CD4-positive, alpha-beta T cell treated with Interleukin-1 beta for 1 hour (primary cell): ENCODE measurements around the gene RFNG.

Experiments used
- DNase-seq, 2 donors: peaks; one replicate each; pipeline ENCODE4 v3.0.0-alpha.2; 2020 to 2022

RFNG gene

DNA sequence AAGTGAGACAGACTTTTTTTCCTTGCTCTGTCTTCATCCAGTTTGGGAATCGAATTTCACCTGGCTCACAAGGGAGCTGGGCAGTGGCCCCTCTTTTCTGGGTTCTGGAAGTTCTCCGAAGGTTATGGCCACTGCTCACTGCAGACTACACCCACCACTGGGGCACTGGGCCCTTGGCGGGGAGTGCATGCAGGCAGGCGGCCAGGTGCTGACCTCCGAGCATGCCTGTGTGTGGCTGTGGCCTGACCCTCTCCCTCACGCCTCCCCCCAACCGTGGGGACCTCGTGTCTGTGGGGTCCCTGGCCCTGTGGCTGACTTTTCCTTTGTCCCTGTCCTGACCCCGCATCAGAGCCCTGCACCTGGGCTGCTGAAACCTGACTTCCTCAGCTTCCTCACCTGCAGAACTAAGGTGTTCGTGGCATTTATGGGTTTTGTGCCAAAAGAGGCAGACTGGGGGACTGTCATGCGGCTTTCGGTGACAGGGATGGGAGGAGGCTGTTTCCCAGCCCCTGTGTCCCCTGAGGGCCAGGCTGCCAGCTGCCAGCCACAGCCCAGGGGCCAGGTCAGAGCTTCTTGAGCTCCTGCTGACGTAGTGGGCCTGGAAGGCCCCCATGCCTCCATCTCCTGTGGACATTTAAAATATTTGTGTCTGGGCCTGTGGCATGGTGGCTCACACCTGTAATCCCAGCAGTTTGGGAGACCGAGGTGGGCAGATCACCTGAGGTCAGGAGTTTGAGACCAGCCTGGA is 52.7 kb downstream of the RFNG start:
- DNase-seq, result no peak

DNA sequence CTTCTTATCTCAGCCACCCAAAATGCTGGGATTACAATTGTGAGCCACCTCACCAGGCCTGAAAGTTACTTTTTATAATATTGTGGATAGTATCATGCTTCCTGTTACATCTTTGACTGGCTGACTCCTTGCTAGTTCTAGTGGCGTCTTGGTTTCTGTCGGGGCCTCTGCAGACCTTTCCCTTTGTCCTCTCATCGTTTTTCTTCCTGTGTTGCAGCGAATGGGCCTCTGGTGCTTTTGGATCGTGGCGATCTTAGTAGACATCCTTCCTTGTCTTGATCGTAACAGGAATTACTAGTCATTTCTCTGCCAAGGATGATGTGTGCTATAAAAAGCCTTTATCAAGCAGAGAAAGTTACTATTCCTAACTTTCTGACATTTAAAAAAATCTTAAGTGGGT is 53.4 kb downstream of the RFNG start:
- no peak for DNase-seq
